ENCODE data around the gene TAB2. TPM values are rescaled to one million over a fixed set of nuclear protein-coding genes. Genes with fewer than 3 reads are reported as not detected.

Gene TAB2
- total RNA-seq, 3 donors from 2014 or later = 63.3 to 91.0 (median 75.8) TPM

GRCh38 chr6:149334682-149335160 lies 17.2 kb downstream of the TAB2 start:
- DNase-seq (ENCODE audit: low spot score in 2 of 2) = no peak

GRCh38 chr6:149335924-149336608 lies 18.6 kb downstream of the TAB2 start:
- peak overlapping the region; percentile 44 to 49 for H3K27ac ChIP-seq
- DNase-seq (ENCODE audit: low spot score in 2 of 2) = no peak
- intact Hi-C loops (cut with DNase I; ENCODE audit: low total_unique reads) = no loop called here

More at GRCh38 chr6:149334682-149335160, 17.2 kb downstream of the TAB2 start:
- H3K27me3 ChIP-seq = no peaks in the 10 kb centered on the region
- H3K9me3 ChIP-seq = no peaks in the 10 kb centered on the region
- H3K36me3 ChIP-seq = no peaks in the 10 kb centered on the region
- H3K4me1 ChIP-seq = peaks cover 7 to 13% of the 10 kb centered on the region in 2 donors
- H3K4me3 ChIP-seq = no peak overlapping the region
- TF ChIP-seq CTCF (IDR thresholded peaks at IDR 0.05) (no peak), POLR2AphosphoS5 (IDR thresholded peaks at IDR 0.05) (no peak), POLR2A (IDR thresholded peaks at IDR 0.05) (no peak)
- H3K27ac ChIP-seq = peak overlapping the region in 1 of 2 donors; percentile 49
- intact Hi-C loops (cut with DNase I; ENCODE audit: low total_unique reads) = no loop called here

GRCh38 chr6:149336609-149336928 lies 19.1 kb downstream of the TAB2 start:
- TF ChIP-seq CTCF (IDR thresholded peaks at IDR 0.05) (no peak), POLR2A (IDR thresholded peaks at IDR 0.05) (no peak), POLR2AphosphoS5 (IDR thresholded peaks at IDR 0.05) (no peak)
- peak in 1 of 2 donors; percentile 39 for DNase-seq (ENCODE audit: low spot score in 2 of 2)
- Histone ChIP-seq H3K27ac (peak overlapping the region; percentile 44 to 49), H3K4me3 (peak overlapping the region in 1 of 3 donors; percentile 9), H3K9me3 (no peaks in the 10 kb centered on the region), H3K36me3 (no peaks in the 10 kb centered on the region), H3K4me1 (peaks cover 7 to 13% of the 10 kb centered on the region in 2 donors), H3K27me3 (no peaks in the 10 kb centered on the region)
- intact Hi-C loops (cut with DNase I; ENCODE audit: low total_unique reads) = no loop called here

More at GRCh38 chr6:149335924-149336608, 18.6 kb downstream of the TAB2 start:
- H3K4me3 ChIP-seq = peak overlapping the region in 1 of 3 donors; percentile 9
- TF ChIP-seq POLR2AphosphoS5 (IDR thresholded peaks at IDR 0.05) (no peak), POLR2A (IDR thresholded peaks at IDR 0.05) (no peak), CTCF (IDR thresholded peaks at IDR 0.05) (no peak)
- H3K27me3 ChIP-seq = no peaks in the 10 kb centered on the region
- H3K4me1 ChIP-seq = peaks cover 7 to 13% of the 10 kb centered on the region in 2 donors
- no peaks in the 10 kb centered on the region for H3K36me3 ChIP-seq
- H3K9me3 ChIP-seq = no peaks in the 10 kb centered on the region

- intact Hi-C loops (cut with DNase I; ENCODE audit: low total_unique reads) = no loop called here
- TF ChIP-seq CTCF (IDR thresholded peaks at IDR 0.05) (no peak), POLR2A (IDR thresholded peaks at IDR 0.05) (no peak), POLR2AphosphoS5 (IDR thresholded peaks at IDR 0.05) (no peak)
Measured at GRCh38 chr6:149337320-149337719, 19.8 kb downstream of the TAB2 start.

GRCh38 chr6:149340200-149340599 lies 22.7 kb downstream of the TAB2 start:
- intact Hi-C loops (cut with DNase I; ENCODE audit: low total_unique reads) = no loop called here
- no peaks in the 10 kb centered on the region for H3K27me3 ChIP-seq
- H3K27ac ChIP-seq = no peak overlapping the region
- no peaks in the 10 kb centered on the region for H3K36me3 ChIP-seq
- DNase-seq (ENCODE audit: low spot score in 2 of 2) = no peak
- no peak for TF ChIP-seq CTCF (IDR thresholded peaks at IDR 0.05)
- TF ChIP-seq POLR2A (IDR thresholded peaks at IDR 0.05) = no peak
- TF ChIP-seq POLR2AphosphoS5 (IDR thresholded peaks at IDR 0.05) = no peak
- no peak overlapping the region for H3K4me3 ChIP-seq
- peaks cover 7 to 13% of the 10 kb centered on the region in 2 donors for H3K4me1 ChIP-seq
- H3K9me3 ChIP-seq = no peaks in the 10 kb centered on the region

More at GRCh38 chr6:149337320-149337719, 19.8 kb downstream of the TAB2 start:
- Histone ChIP-seq H3K27ac (peak overlapping the region in 1 of 2 donors; percentile 22), H3K36me3 (no peaks in the 10 kb centered on the region), H3K27me3 (no peaks in the 10 kb centered on the region), H3K4me1 (peaks cover 7 to 13% of the 10 kb centered on the region in 2 donors), H3K9me3 (no peaks in the 10 kb centered on the region), H3K4me3 (no peak overlapping the region)
- DNase-seq (ENCODE audit: low spot score in 2 of 2) = no peak
